Measurements from ENCODE around the gene CDON.

The CDON gene

GRCh38 chr11:125954945-125955640, 107.6 kb downstream of the CDON start:
- DNase-seq = no peak

GRCh38 chr11:125954123-125954944, 108.3 kb downstream of the CDON start:
- DNase-seq = no peak

GRCh38 chr11:125953401-125953935, 109.2 kb downstream of the CDON start:
- DNase-seq = no peak

GRCh38 chr11:125952973-125953372, 109.7 kb downstream of the CDON start:
- no peak for DNase-seq

- DNase-seq = no peak
Observed at GRCh38 chr11:125952559-125952958, 110.1 kb downstream of the CDON start.

GRCh38 chr11:125951731-125952130, 110.9 kb downstream of the CDON start:
- no peak for DNase-seq

- DNase-seq = no peak
Observed at GRCh38 chr11:125950696-125951651, 111.7 kb downstream of the CDON start.

GRCh38 chr11:125950178-125950490, 112.5 kb downstream of the CDON start:
- DNase-seq = no peak

- DNase-seq = no peak
Observed at GRCh38 chr11:125949271-125950177, 113.1 kb downstream of the CDON start.

GRCh38 chr11:125948278-125949051, 114.2 kb downstream of the CDON start:
- no peak for DNase-seq

GRCh38 chr11:125947419-125948277, 115.0 kb downstream of the CDON start:
- DNase-seq = no peak

GRCh38 chr11:125946712-125947418, 115.8 kb downstream of the CDON start:
- DNase-seq = no peak

GRCh38 chr11:125945797-125946520, 116.7 kb downstream of the CDON start, which contains the start of gene VSIG10L2:
VSIG10L2 (plus strand) TSS chr11:125946044; CDS start chr11:125946056, 12 bp downstream.
- DNase-seq = no peak

- no peak for DNase-seq
Observed at GRCh38 chr11:125945011-125945796, 117.5 kb downstream of the CDON start.

- no peak for DNase-seq
Observed at GRCh38 chr11:125944350-125945010, 118.2 kb downstream of the CDON start.

- no peak for DNase-seq
Observed at GRCh38 chr11:125943661-125944349, 118.9 kb downstream of the CDON start.
